ENCODE measurements around the gene ARID2. TPM values are rescaled to one million over a fixed set of nuclear protein-coding genes. Genes with fewer than 3 reads are reported as not detected.

Gene ARID2
- total RNA-seq, 4 donors from 2014 or later: 30.3 to 35.8 (median 32.8) TPM

GRCh38 chr12:45707241-45707857 is 22.2 kb upstream of the ARID2 start:
- Histone ChIP-seq H3K27me3 (no peaks in the 10 kb centered on the region), H3K36me3 (peaks cover 0 to 3% (median 0%) of the 10 kb centered on the region in 3 donors), H3K4me1 (peaks cover 0 to 5% (median 0%) of the 10 kb centered on the region in 4 donors), H3K27ac (no peak overlapping the region), H3K4me3 (no peak overlapping the region), H3K9me3 (no peaks in the 10 kb centered on the region)
- no peak for TF ChIP-seq POLR2A (IDR thresholded peaks at IDR 0.05)
- TF ChIP-seq EP300 (IDR thresholded peaks at IDR 0.05): no peak
- no peak for TF ChIP-seq CTCF (IDR thresholded peaks at IDR 0.05)
- 86 to 88% methylated on average over 10 of the region's 10 CpGs for WGBS, 2 donors
- no peak for DNase-seq (ENCODE audit: low spot score in 2 of 2)

GRCh38 chr12:45708363-45708762 is 21.1 kb upstream of the ARID2 start:
- TF ChIP-seq CTCF (IDR thresholded peaks at IDR 0.05) (no peak), EP300 (IDR thresholded peaks at IDR 0.05) (no peak), POLR2A (IDR thresholded peaks at IDR 0.05) (no peak)
- peaks cover 0 to 3% (median 0%) of the 10 kb centered on the region in 3 donors for H3K36me3 ChIP-seq
- H3K9me3 ChIP-seq: no peaks in the 10 kb centered on the region
- no peak overlapping the region for H3K4me3 ChIP-seq
- H3K27me3 ChIP-seq: no peaks in the 10 kb centered on the region
- peaks cover 0 to 5% (median 0%) of the 10 kb centered on the region in 4 donors for H3K4me1 ChIP-seq
- no peak for DNase-seq (ENCODE audit: low spot score in 2 of 2)
- no peak overlapping the region for H3K27ac ChIP-seq

GRCh38 chr12:45708901-45709300 is 20.6 kb upstream of the ARID2 start:
- H3K4me1 ChIP-seq: peaks cover 0 to 5% (median 0%) of the 10 kb centered on the region in 4 donors
- H3K4me3 ChIP-seq: no peak overlapping the region
- H3K36me3 ChIP-seq: peaks cover 0 to 3% (median 0%) of the 10 kb centered on the region in 3 donors
- no peaks in the 10 kb centered on the region for H3K27me3 ChIP-seq
- TF ChIP-seq EP300 (IDR thresholded peaks at IDR 0.05): no peak
- no peak for TF ChIP-seq POLR2A (IDR thresholded peaks at IDR 0.05)
- TF ChIP-seq CTCF (IDR thresholded peaks at IDR 0.05): no peak
- DNase-seq (ENCODE audit: low spot score in 2 of 2): no peak
- 43 to 47% methylated on average over 2 of the region's 2 CpGs for WGBS, 2 donors
- no peak overlapping the region for H3K27ac ChIP-seq
- H3K9me3 ChIP-seq: no peaks in the 10 kb centered on the region

GRCh38 chr12:45712319-45712718 is 17.2 kb upstream of the ARID2 start:
- Histone ChIP-seq H3K9me3 (no peaks in the 10 kb centered on the region), H3K4me3 (no peak overlapping the region), H3K27ac (no peak overlapping the region), H3K4me1 (no peaks in the 10 kb centered on the region), H3K36me3 (no peaks in the 10 kb centered on the region), H3K27me3 (no peaks in the 10 kb centered on the region)
- TF ChIP-seq CTCF (IDR thresholded peaks at IDR 0.05) (no peak), EP300 (IDR thresholded peaks at IDR 0.05) (no peak), POLR2A (IDR thresholded peaks at IDR 0.05) (no peak)
- no peak for DNase-seq (ENCODE audit: low spot score in 2 of 2)
- WGBS, 2 donors: 92 to 95% methylated on average over 4 of the region's 4 CpGs

- no peaks in the 10 kb centered on the region for H3K9me3 ChIP-seq
- WGBS, 2 donors: 70 to 85% methylated on average over 2 of the region's 2 CpGs
- no peak overlapping the region for H3K27ac ChIP-seq
- H3K4me3 ChIP-seq: no peak overlapping the region
- H3K4me1 ChIP-seq: no peaks in the 10 kb centered on the region
- H3K27me3 ChIP-seq: no peaks in the 10 kb centered on the region
- H3K36me3 ChIP-seq: no peaks in the 10 kb centered on the region
- no peak for DNase-seq (ENCODE audit: low spot score in 2 of 2)
- TF ChIP-seq POLR2A (IDR thresholded peaks at IDR 0.05) (no peak), CTCF (IDR thresholded peaks at IDR 0.05) (no peak), EP300 (IDR thresholded peaks at IDR 0.05) (no peak)
Measured at GRCh38 chr12:45713078-45713477, 16.4 kb upstream of the ARID2 start.
